Upper lobe of left lung (tissue), 6 donors: ENCODE data around the gene SMC6. TPM values are rescaled to one million over a fixed set of nuclear protein-coding genes. Genes with fewer than 3 reads are reported as not detected.

ENCODE experiments used
- ATAC-seq, 2 donors: fragments of 200-7000 bp; cut with Tn5 transposase; one replicate each; pipeline ENCODE4 v1.9.1; 2022; ENCODE audit warnings: mild to moderate bottlenecking in 2 of 2, moderate library complexity in 2 of 2; ENCODE audit not compliant: low FRiP score in 2 of 2
- DNase-seq, 2 donors: peaks; one replicate each; pipeline ENCODE4 v3.0.0-alpha.2; 2019 to 2020
- H3K27ac ChIP-seq, 4 donors: fragments of 200-600 bp; sonication (generic); one replicate each; pipeline ENCODE4 v1.5.1; 2016 to 2019
- H3K27me3 ChIP-seq, 4 donors: fragments of 200-600 bp; sonication (generic); one replicate each; pipeline ENCODE4 v1.5.1; 2017 to 2019
- H3K36me3 ChIP-seq, 4 donors: fragments of 200-600 bp; sonication (generic); one replicate each; pipeline ENCODE4 v1.5.1; 2016 to 2019
- H3K4me1 ChIP-seq, 4 donors: fragments of 200-600 bp; sonication (generic); one replicate each; pipeline ENCODE4 v1.5.1; 2018 to 2019
- H3K4me3 ChIP-seq, 4 donors: fragments of 200-600 bp; sonication (generic); one replicate each; pipeline ENCODE4 v1.5.1; 2017 to 2019; ENCODE audit warnings: mild to moderate bottlenecking in 2 of 4, moderate library complexity in 1 of 4
- H3K9me3 ChIP-seq, 4 donors: fragments of 200-600 bp; sonication (generic); one replicate each; pipeline ENCODE4 v1.5.1; 2018 to 2019
- CTCF ChIP-seq, 6 experiments: fragments of 450-650 bp in 4 of 6; fragments of 200-600 bp in 2 of 6; sonication (generic) in 2 of 6; IDR thresholded peaks; one replicate each; pipeline ENCODE4 v1.5.1; 2016 to 2019; ENCODE audit warnings: antibody characterized with exemption in 6 of 6
- EP300 ChIP-seq, 4 donors: sonication (generic); formaldehyde crosslinking; IDR thresholded peaks; one replicate each; pipeline ENCODE4 v1.5.1; 2017; ENCODE audit warnings: antibody characterized with exemption in 4 of 4, control low read depth in 2 of 4
- POLR2A ChIP-seq, 4 donors: fragments of 450-650 bp; IDR thresholded peaks; one replicate each; pipeline ENCODE4 v1.5.1; 2016 to 2017; ENCODE audit warnings: antibody characterized with exemption in 4 of 4, mild to moderate bottlenecking in 2 of 4
- POLR2AphosphoS5 ChIP-seq, 2 donors: sonication (generic); formaldehyde crosslinking; IDR thresholded peaks; one replicate each; pipeline ENCODE4 v1.5.1; 2017; ENCODE audit warnings: antibody characterized with exemption in 2 of 2
- WGBS, 2 donors: methylation state at CpG; one replicate each; pipeline ENCODE4 v1.1.5; 2017 to 2018; 5-methylcytosine and 5-hydroxymethylcytosine counted together
- total RNA-seq, 6 donors: library from RNA; depleted of rRNA in 4 of 6; stranded (reverse); fragments of >200 nt in 4 of 6; gene quantifications; one replicate each; pipeline versions ENCODE4 v1.1.0 to v1.2.1, GENCODE V29; 2016 to 2021
- donor health status: DM: no; HTN: no; CAD: no; lungs with moderate emphysema.
- donor health status: DM: no; HTN: yes; CAD: no; lungs with severe emphysema.

The SMC6 gene
- total RNA-seq, 6 donors from 2014 or later = 5.8 to 30.8 (median 13.6) TPM

GRCh38 chr2:17680119-17680518, 73.5 kb downstream of the SMC6 start:
- Histone ChIP-seq H3K27me3 (no peaks in the 10 kb centered on the region), H3K27ac (no peak overlapping the region), H3K36me3 (peaks cover 0 to 66% (median 5%) of the 10 kb centered on the region in 4 donors), H3K9me3 (no peaks in the 10 kb centered on the region), H3K4me1 (no peaks in the 10 kb centered on the region), H3K4me3 (no peak overlapping the region)
- WGBS, 2 donors = 92 to 94% methylated on average over 3 of the region's 3 CpGs
- ATAC-seq = no peak
- TF ChIP-seq POLR2AphosphoS5 (IDR thresholded peaks at IDR 0.05) (no peak), POLR2A (IDR thresholded peaks at IDR 0.05) (no peak), EP300 (IDR thresholded peaks at IDR 0.05) (no peak), CTCF (IDR thresholded peaks at IDR 0.05) (no peak)
- no peak for DNase-seq

- peaks cover 0 to 38% (median 0%) of the 10 kb centered on the region in 4 donors for H3K36me3 ChIP-seq
- no peak for TF ChIP-seq EP300 (IDR thresholded peaks at IDR 0.05)
- TF ChIP-seq CTCF (IDR thresholded peaks at IDR 0.05) = no peak
- no peak for TF ChIP-seq POLR2AphosphoS5 (IDR thresholded peaks at IDR 0.05)
- TF ChIP-seq POLR2A (IDR thresholded peaks at IDR 0.05) = no peak
- H3K4me1 ChIP-seq = no peaks in the 10 kb centered on the region
- ATAC-seq (no peak), DNase-seq (no peak)
- H3K27ac ChIP-seq = no peak overlapping the region
- no peak overlapping the region for H3K4me3 ChIP-seq
- H3K27me3 ChIP-seq = no peaks in the 10 kb centered on the region
- H3K9me3 ChIP-seq = no peaks in the 10 kb centered on the region
Observed at GRCh38 chr2:17674817-17675216, 78.8 kb downstream of the SMC6 start.

GRCh38 chr2:17672583-17673317, 80.9 kb downstream of the SMC6 start:
- Histone ChIP-seq H3K27ac (no peak overlapping the region), H3K27me3 (no peaks in the 10 kb centered on the region), H3K4me3 (no peak overlapping the region), H3K4me1 (no peaks in the 10 kb centered on the region), H3K36me3 (peaks cover 0 to 48% (median 4%) of the 10 kb centered on the region in 4 donors), H3K9me3 (no peaks in the 10 kb centered on the region)
- DNase-seq = no peak
- 78 to 84% methylated on average over 7 of the region's 7 CpGs for WGBS, 2 donors
- TF ChIP-seq POLR2A (IDR thresholded peaks at IDR 0.05) (no peak), EP300 (IDR thresholded peaks at IDR 0.05) (no peak), CTCF (IDR thresholded peaks at IDR 0.05) (no peak), POLR2AphosphoS5 (IDR thresholded peaks at IDR 0.05) (no peak)
- no peak for ATAC-seq

GRCh38 chr2:17667898-17668297, 85.7 kb downstream of the SMC6 start:
- Histone ChIP-seq H3K9me3 (no peaks in the 10 kb centered on the region), H3K4me1 (no peaks in the 10 kb centered on the region), H3K4me3 (no peak overlapping the region), H3K27ac (no peak overlapping the region), H3K36me3 (peaks cover 8 to 65% (median 17%) of the 10 kb centered on the region in 4 donors), H3K27me3 (no peaks in the 10 kb centered on the region)
- ATAC-seq = no peak
- WGBS, 2 donors = 63 to 85% methylated on average over 1 of the region's 1 CpG
- TF ChIP-seq EP300 (IDR thresholded peaks at IDR 0.05) (no peak), POLR2AphosphoS5 (IDR thresholded peaks at IDR 0.05) (no peak), POLR2A (IDR thresholded peaks at IDR 0.05) (no peak), CTCF (IDR thresholded peaks at IDR 0.05) (no peak)
- no peak for DNase-seq

GRCh38 chr2:17664534-17664933, 89.1 kb downstream of the SMC6 start:
- DNase-seq (no peak), ATAC-seq (no peak)
- Histone ChIP-seq H3K9me3 (no peaks in the 10 kb centered on the region), H3K36me3 (peaks cover 11 to 60% (median 19%) of the 10 kb centered on the region in 4 donors), H3K4me1 (no peaks in the 10 kb centered on the region), H3K27ac (no peak overlapping the region), H3K27me3 (no peaks in the 10 kb centered on the region), H3K4me3 (no peak overlapping the region)
- TF ChIP-seq POLR2A (IDR thresholded peaks at IDR 0.05) (no peak), EP300 (IDR thresholded peaks at IDR 0.05) (no peak), CTCF (IDR thresholded peaks at IDR 0.05) (no peak), POLR2AphosphoS5 (IDR thresholded peaks at IDR 0.05) (no peak)
- 88 to 95% methylated on average over 1 of the region's 1 CpG for WGBS, 2 donors
